Measurements from ENCODE around the gene AGA. TPM values are rescaled to one million over a fixed set of nuclear protein-coding genes. Genes with fewer than 3 reads are reported as not detected.

Gene AGA
- total and polyA plus RNA-seq, 2 donors from 2014 or later: 23.0 to 23.6 TPM

DNA sequence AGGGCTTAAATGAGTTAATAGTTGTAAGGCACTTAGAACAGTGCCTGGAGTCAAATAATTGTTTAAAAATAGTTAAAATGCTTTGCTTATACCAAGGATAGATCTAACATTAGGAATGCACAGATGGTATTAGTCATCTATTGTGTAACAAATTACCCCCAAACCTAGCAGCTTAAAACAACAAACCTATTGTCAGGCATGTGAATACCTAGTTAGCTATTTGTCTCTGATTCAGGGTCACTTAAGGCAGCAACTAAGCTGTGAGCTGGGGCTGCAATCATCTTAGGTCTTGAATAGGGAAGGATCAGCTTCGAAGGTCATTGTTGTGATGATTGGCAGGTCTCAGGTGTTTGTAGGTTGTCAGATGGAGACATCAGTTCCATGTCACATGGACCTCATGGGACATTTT is 42.4 kb upstream of the AGA start:
- Histone ChIP-seq H3K27me3 (ENCODE audit: control insufficient read depth, insufficient read depth, low read length) (no peaks in the 10 kb centered on the region), H3K4me3 (ENCODE audit: low read length in 3 of 3) (no peak overlapping the region), H3K36me3 (ENCODE audit: control insufficient read depth in 2 of 3, insufficient read depth in 3 of 3, low read length in 3 of 3) (no peaks in the 10 kb centered on the region), H3K9ac (ENCODE audit: low read length in 3 of 3) (no peak overlapping the region), H3K4me1 (ENCODE audit: control insufficient read depth in 2 of 3, insufficient read depth in 2 of 3, low read depth in 1 of 3, low read length in 3 of 3) (peaks cover 0 to 2% (median 0%) of the 10 kb centered on the region in 3 donors), H3K9me3 (ENCODE audit: control insufficient read depth in 2 of 3, insufficient read depth in 1 of 3, low read length in 3 of 3) (no peaks in the 10 kb centered on the region), H3K27ac (ENCODE audit: low read depth in 2 of 2, low read length in 2 of 2) (no peak overlapping the region)
- TF ChIP-seq CTCF (IDR thresholded peaks at IDR 0.05; ENCODE audit: borderline replicate concordance, extremely low read depth, insufficient read depth): no peak
- DNase-seq (no peak), FAIRE-seq (no peak)
- intact Hi-C loops (cut with DNase I): no loop called here

GRCh38 chr4:177483760-177484159 is 41.5 kb upstream of the AGA start:
- no peaks in the 10 kb centered on the region for H3K27me3 ChIP-seq (ENCODE audit: control insufficient read depth, insufficient read depth, low read length)
- FAIRE-seq (no peak), DNase-seq (peak in 2 of 5 donors; percentile 25 to 29)
- H3K9me3 ChIP-seq (ENCODE audit: control insufficient read depth in 2 of 3, insufficient read depth in 1 of 3, low read length in 3 of 3): no peaks in the 10 kb centered on the region
- intact Hi-C loops (cut with DNase I): no loop called here
- no peak for TF ChIP-seq CTCF (IDR thresholded peaks at IDR 0.05; ENCODE audit: borderline replicate concordance, extremely low read depth, insufficient read depth)
- peaks cover 0 to 2% (median 0%) of the 10 kb centered on the region in 3 donors for H3K4me1 ChIP-seq (ENCODE audit: control insufficient read depth in 2 of 3, insufficient read depth in 2 of 3, low read depth in 1 of 3, low read length in 3 of 3)
- no peak overlapping the region for H3K4me3 ChIP-seq (ENCODE audit: low read length in 3 of 3)
- no peak overlapping the region for H3K27ac ChIP-seq (ENCODE audit: low read depth in 2 of 2, low read length in 2 of 2)
- H3K9ac ChIP-seq (ENCODE audit: low read length in 3 of 3): no peak overlapping the region
- no peaks in the 10 kb centered on the region for H3K36me3 ChIP-seq (ENCODE audit: control insufficient read depth in 2 of 3, insufficient read depth in 3 of 3, low read length in 3 of 3)

DNA sequence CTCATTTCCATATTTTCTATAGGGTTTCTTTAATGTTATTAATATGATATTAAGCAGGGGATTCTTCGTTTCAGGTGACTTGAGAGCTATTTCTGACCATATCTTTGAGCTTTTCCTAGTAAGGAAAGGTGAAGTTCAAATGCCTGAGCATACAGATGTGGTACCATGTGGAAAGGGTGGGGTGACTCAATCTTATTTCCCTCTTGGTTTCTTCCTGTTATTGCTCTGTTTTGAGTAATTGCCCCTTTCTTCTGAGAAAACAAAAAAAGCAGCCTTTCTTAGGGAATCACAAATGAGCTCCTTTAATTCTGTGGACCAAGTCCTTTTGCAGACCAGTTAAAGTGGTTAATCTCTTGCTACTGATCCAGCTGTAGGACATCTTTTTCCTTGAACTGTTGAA is 41.0 kb upstream of the AGA start:
- no peaks in the 10 kb centered on the region for H3K27me3 ChIP-seq (ENCODE audit: control insufficient read depth, insufficient read depth, low read length)
- H3K4me1 ChIP-seq (ENCODE audit: control insufficient read depth in 2 of 3, insufficient read depth in 2 of 3, low read depth in 1 of 3, low read length in 3 of 3): peaks cover 0 to 2% (median 0%) of the 10 kb centered on the region in 3 donors
- intact Hi-C loops (cut with DNase I): no loop called here
- DNase-seq (peak in 1 of 5 donors; percentile 30), FAIRE-seq (no peak)
- TF ChIP-seq CTCF (IDR thresholded peaks at IDR 0.05; ENCODE audit: borderline replicate concordance, extremely low read depth, insufficient read depth): no peak
- H3K9ac ChIP-seq (ENCODE audit: low read length in 3 of 3): no peak overlapping the region
- no peaks in the 10 kb centered on the region for H3K9me3 ChIP-seq (ENCODE audit: control insufficient read depth in 2 of 3, insufficient read depth in 1 of 3, low read length in 3 of 3)
- H3K36me3 ChIP-seq (ENCODE audit: control insufficient read depth in 2 of 3, insufficient read depth in 3 of 3, low read length in 3 of 3): no peaks in the 10 kb centered on the region
- no peak overlapping the region for H3K4me3 ChIP-seq (ENCODE audit: low read length in 3 of 3)
- H3K27ac ChIP-seq (ENCODE audit: low read depth in 2 of 2, low read length in 2 of 2): no peak overlapping the region

GRCh38 chr4:177482367-177482766 is 40.1 kb upstream of the AGA start:
- Histone ChIP-seq H3K36me3 (ENCODE audit: control insufficient read depth in 2 of 3, insufficient read depth in 3 of 3, low read length in 3 of 3) (no peaks in the 10 kb centered on the region), H3K4me1 (ENCODE audit: control insufficient read depth in 2 of 3, insufficient read depth in 2 of 3, low read depth in 1 of 3, low read length in 3 of 3) (peaks cover 0 to 2% (median 0%) of the 10 kb centered on the region in 3 donors), H3K9me3 (ENCODE audit: control insufficient read depth in 2 of 3, insufficient read depth in 1 of 3, low read length in 3 of 3) (no peaks in the 10 kb centered on the region), H3K27ac (ENCODE audit: low read depth in 2 of 2, low read length in 2 of 2) (no peak overlapping the region), H3K27me3 (ENCODE audit: control insufficient read depth, insufficient read depth, low read length) (no peaks in the 10 kb centered on the region), H3K4me3 (ENCODE audit: low read length in 3 of 3) (no peak overlapping the region), H3K9ac (ENCODE audit: low read length in 3 of 3) (no peak overlapping the region)
- DNase-seq (no peak), FAIRE-seq (peak; percentile 68)
- intact Hi-C loops (cut with DNase I): no loop called here
- no peak for TF ChIP-seq CTCF (IDR thresholded peaks at IDR 0.05; ENCODE audit: borderline replicate concordance, extremely low read depth, insufficient read depth)
